Head of caudate nucleus (tissue), 42 donors: Measurements from ENCODE around the gene NBPF3.
A peak's percentile ranks its signal among the peaks of the same experiment; 100 is the strongest.
"Not testable (repeated sequence)": the region's sequence is repeated elsewhere in the genome, so short reads cannot be mapped to it uniquely, and the experiment has no call there.

Experiments used
- DNase-seq, 42 donors: peaks; one replicate each; pipeline versions ENCODE4 v3.0.0 to v3.0.0-alpha.2; 2020 to 2021; ENCODE audit warnings: mixed read lengths in 7 of 42
- intact Hi-C: fragments of 100-400 bp; cut with DNase I; formaldehyde crosslinking; loops from one replicate; pipeline ENCODE4 v1.15.0; 2022

The NBPF3 gene

DNA sequence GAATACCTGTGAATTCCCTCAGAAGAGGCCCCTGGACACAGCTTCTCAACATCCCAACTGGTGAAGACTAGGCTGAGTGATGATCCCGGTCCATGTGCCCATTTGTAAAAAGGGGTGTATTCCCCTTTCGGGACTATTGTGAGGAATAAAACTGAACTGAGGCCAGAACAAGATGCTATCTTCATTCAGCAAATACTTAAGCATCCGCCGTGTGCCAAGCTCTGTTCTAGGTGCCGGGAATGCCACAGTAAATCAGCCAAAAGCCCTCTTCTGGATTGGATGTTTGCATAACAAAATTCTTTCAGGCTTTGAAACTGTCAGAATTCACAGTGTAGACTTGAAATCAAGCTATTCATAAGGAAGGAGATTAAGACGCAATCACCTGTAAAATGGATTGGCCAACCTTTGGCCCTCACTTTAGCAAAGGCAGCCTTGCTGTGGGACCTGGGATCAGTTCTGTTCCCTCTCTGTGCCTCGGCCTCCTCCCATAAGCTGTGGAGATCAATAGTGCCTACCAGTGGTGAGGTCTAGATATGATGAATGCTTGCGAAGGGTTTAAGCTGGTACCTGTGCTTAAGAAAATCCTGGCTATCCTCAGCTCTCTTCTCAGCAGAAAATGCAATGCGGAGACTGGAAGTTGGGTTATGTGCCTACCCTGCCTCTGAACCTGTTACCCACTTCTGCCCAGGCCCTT, 71.1 kb downstream of the NBPF3 start:
- intact Hi-C loops, result loop anchor here (2.0 kb wide), 1 partner anchor 148 kb away; no protein-coding TSS in a partner anchor
- no peak for DNase-seq

DNA sequence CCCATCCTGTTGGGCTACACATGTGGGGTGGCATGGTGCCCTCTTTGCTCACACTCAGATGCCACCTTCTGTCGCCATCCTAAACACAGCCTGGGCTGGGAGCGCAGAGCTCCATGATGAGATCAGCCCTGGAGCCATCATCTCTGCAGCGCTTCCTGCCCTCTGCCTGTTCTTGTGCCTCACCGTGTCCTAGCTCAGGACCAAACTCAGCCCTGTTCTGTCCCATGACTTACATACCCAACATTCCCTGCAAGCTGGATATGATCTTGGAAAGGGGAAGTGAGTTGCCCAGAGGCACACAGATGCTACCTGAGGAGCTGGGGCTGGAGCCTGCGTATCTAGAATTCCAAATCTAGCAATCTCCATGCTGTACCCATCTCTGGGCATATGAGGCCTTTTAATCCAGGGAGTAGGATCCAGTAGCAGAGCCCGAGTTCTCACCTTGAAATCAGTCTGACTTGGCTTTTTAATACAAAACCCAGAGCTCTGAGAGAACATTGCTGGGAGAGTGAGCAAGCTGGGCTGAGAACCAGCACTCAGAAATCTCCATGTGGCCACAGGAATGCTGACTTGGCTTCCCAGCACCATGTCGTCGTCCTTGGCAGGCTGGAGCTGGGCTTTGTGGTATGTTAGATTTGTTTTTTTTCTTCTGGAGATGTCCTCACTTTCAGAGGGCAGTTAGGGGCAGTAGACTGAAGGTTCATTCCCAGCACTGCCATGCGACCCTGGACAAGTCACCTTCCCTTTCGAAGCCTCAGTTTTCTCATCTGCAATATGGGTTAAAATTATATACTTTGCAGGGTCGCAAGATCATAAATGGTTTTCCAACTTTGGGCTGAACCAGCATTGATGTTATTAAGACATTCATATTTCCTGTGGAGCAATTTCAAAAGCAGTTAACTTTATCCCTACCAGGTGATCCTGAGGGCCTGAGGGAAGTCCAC, 71.9 kb downstream of the NBPF3 start:
- intact Hi-C loops, result loop anchor here (2.0 kb wide), 1 partner anchor 147 kb away; no protein-coding TSS in a partner anchor
- peak in 4 of 42 donors; percentile 16 to 59 (median 27) for DNase-seq

DNA sequence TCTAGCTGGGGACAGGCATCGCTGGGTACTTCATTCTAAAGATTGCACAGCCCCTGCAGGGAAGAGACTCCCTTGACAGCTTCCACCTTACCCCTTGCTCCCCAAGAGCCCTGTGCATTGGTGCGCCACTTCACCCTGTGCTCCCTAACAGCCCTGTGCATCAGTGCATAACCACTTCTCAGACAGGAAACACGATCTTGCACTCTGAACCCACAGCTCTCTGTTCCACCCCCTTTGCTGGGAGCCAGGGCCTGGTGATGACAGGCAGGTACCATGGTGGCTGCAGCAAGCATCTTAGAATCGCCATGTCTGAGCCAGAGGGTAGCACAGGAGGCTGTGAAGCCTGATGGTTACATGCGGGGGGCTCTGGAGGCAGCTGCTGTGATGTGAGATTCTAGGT, 74.3 kb downstream of the NBPF3 start:
- intact Hi-C loops, result no loop called here
- DNase-seq, result no peak

DNA sequence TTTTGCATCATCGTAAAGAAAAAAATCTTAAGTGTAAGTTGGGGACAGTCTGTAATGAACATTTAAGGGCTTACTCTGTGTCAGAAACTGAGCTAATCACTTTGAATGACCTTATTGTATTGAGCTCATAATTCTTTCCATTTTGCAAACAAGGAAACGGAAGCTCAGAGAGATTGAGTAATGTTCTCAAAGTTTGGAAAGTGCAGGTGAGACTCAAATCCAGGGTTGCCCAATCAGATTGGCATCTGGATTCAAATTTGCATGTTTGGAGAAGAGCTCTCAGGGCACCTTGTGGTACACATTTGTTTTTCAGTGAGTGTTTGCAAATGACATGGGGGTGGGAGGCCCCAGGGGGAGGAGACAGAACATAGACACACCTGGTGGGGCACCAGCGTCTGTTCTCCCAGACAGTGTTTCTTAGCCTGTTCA, 77.2 kb downstream of the NBPF3 start:
- intact Hi-C loops, result no loop called here
- DNase-seq, result no peak

DNA sequence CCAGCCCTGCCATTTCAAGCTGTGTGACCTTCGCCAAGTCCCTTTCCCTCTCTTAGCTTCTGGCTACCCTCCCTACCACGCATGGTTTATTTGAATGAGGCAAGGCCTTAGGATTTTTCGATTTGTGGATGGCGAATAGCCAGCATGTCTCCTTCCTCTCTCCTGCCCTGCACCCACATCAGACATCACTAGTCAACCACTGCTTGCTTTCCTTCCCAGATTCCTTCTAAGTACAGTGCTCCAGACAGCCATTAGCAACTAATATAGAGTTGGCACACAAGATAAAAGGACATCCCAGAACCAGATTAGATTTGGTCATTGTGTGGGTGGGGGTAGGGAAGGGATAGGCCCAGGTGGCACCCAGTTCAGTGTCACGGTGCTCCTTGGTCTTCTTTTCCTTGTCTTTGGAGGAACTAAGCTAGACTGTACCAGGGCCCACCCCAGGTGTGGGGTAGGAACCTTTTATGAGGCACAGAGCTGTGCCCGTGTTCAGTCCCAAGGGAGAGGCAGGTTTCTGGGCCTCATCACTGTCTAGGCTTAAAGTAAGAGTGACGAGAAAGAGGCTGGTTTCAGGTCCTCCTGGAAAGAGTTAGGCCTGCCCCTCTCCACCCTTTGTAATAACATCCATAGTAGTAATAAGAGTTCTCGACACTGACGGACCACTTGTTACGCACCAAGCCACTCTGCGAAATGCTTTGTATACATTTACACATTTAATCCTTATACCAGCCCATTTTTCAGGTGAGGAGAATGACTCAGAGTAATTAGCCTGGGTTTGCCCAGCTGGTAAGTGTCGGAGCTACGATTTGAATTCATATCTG, 77.9 kb downstream of the NBPF3 start:
- intact Hi-C loops, result no loop called here
- DNase-seq, result no peak

DNA sequence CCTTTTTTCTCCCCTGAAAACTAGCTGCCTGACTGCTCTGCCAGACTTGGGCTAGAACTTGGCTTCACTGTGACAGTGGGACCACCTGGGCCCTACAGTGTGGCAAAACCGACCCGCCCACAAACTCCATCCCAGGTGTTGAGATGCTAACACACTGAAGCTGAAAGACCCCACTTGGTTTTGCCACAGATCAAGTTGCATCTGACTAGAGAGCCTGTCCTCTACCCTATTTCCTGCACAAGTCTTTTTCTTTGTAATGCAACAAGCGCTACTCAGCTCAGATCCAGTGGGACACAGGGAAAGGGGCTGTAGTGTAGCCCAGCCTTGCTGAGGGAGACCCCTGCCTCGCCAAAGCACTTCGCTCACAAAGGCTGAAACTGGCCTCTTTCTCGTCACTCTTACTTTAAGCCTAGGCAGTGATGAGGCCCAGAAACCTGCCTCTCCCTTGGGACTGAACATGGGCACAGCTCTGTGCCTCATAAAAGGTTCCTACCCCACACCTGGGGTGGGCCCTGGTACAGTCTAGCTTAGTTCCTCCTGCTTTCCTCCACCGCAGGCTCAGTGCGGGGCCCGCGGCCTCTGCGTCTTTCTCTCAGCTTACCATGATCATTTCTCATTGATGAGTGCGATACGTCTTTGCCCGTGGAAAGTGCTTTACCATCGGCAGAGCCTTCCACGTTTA, 79.0 kb downstream of the NBPF3 start:
- DNase-seq, result no peak
- intact Hi-C loops, result no loop called here

DNA sequence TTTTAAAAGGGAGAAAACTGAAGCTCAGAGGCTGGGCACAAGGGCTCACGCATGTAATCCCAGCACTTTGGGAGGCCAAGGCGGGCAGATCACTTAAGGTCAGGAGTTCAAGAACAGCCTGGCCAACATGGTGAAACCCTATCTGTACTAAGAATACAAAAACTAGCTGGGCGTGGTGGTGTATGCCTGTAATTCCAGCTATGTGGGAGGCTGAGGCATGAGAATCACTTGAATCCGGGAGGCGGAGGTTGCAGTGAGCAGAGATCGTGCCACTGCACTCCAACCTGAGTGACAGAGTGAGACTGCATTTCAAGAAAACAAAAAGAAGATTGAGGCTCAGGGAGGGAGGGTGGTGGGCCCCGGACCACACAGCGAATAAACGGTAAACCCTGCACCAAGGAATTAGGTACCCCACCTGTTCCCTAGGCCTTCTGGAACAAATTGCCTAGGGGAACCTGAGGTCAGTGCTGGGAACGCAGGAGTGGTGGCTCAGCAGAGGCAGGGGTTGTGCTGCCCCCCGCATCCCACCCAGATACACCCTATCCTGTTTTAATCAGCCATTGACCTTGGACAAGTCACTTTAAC, 79.6 kb downstream of the NBPF3 start:
- intact Hi-C loops, result not testable (repeated sequence)
- DNase-seq, result peak in 8 of 42 donors; percentile 23 to 65 (median 42)

DNA sequence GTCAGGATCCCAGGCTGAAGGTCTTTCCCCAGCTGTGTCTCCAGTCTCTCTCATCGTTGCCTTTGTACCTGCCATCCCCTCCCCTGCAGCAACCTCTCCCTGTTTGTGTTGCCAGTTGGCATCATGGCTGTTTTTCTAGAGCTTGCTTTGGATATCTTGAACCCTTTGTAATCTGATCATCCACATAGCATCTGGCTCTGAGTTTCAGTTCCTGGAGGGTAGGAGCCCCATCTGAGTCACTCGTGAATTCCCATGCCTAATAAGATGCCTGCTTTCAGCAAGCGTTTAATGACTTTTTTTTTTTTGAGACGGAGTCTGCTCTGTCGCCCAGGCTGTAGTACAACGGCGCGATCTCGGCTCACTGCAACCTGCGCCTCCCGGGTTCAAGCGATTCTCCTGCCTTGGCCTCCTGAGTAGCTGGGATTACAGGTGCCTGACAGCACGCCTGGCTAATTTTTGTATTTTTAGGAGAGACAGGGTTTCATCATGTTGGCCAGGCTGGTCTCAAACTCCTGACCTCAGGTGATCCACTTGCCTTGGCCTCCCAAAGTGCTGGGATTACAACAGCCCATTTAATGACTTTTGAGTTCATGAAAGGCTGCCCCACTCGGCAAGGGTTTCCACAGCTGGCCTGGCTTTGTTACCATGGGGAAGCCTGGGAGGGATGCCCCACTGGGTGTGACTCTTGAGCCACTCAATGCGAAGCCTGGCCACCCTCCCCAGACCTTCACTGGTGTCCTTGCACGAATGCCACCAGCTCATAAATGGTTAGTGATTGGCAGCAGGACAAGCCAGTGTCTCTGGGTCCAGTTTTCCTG, 81.2 kb downstream of the NBPF3 start:
- intact Hi-C loops, result no loop called here
- no peak for DNase-seq

DNA sequence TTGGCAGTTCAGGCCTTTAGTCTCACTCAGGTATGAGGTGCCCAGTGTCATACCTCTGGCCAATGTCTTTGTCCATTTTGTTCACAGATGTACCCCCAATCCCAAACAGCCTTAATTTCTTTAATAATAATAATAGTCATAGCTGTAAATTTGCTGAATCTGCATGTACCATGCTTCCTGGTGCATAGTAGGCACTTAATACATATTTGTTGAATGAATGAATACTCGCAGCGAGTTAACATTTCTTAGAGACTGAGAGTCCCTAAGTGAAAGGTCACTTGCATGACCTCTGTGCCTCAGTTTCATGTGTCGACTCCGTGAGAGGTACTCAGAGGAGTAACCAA, 81.8 kb downstream of the NBPF3 start:
- DNase-seq, result no peak
- intact Hi-C loops, result no loop called here

DNA sequence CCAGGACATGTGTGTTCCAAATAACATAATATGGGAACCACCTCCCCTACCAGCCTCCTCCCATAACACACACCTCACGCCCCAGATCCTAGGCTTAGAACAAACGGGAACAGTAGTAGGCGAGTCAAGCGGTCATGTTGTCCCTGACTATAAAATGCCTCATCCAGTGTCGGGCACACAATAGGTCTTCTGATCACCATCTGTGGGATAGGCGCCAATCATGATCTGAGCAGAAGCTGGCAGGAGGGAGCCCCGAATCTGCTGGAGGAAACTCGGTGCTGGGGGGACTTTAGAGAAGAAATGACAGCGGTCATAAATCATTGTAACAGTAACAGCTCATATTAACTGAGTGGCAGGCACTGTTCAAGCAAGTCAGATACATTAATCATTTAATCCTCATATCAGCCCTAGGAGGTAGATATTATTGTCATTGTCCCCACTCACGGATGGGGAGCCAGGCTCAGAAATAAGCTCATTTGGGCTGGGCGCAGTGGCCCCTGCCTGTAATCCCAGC, 82.6 kb downstream of the NBPF3 start:
- intact Hi-C loops, result no loop called here
- DNase-seq, result peak in 4 of 42 donors; percentile 24 to 56 (median 32)

DNA sequence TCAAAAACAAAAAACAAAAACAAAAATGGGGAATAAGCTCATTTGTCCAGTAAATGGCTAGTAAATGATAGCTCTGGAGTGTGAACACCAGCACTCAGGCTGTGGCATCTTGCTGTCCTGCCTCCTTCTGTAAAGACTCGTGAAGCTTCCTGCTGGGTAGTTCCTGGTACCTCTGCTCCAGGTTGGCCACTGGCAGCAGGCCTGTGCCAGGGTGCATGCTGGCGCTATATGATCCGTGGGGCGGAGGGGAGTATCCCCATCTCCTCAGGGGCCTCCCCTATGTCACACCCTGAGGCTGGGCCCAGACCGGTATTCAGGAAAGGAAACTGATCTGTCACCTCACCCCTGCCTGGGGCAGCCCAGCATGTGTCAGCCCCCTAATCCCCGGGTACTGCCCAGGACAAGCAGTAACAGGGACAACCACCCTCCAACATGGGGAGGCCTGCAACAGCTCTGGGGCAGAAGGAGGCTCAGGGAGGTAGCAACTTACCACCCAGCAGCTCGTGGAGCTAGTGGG, 83.4 kb downstream of the NBPF3 start:
- DNase-seq, result no peak
- intact Hi-C loops, result no loop called here

DNA sequence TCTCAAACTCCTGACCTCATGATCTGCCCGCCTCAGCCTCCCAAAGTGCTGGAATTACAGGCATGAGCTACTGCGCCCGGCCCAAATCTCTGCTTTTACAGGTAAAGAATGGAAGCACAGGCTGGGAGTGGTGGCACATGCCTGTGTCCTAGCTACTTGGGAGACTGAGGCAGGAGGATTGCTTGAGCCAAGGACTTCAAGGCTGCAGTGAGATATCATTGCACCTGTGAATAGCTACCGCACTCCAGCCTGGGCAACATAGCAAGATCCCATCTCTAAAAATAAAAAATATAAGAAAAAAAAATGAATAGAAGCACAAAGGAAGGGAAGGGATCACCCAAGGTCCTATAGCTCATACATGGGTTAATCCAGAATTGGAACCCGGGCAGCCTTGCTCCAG, 84.3 kb downstream of the NBPF3 start:
- intact Hi-C loops, result no loop called here
- no peak for DNase-seq

DNA sequence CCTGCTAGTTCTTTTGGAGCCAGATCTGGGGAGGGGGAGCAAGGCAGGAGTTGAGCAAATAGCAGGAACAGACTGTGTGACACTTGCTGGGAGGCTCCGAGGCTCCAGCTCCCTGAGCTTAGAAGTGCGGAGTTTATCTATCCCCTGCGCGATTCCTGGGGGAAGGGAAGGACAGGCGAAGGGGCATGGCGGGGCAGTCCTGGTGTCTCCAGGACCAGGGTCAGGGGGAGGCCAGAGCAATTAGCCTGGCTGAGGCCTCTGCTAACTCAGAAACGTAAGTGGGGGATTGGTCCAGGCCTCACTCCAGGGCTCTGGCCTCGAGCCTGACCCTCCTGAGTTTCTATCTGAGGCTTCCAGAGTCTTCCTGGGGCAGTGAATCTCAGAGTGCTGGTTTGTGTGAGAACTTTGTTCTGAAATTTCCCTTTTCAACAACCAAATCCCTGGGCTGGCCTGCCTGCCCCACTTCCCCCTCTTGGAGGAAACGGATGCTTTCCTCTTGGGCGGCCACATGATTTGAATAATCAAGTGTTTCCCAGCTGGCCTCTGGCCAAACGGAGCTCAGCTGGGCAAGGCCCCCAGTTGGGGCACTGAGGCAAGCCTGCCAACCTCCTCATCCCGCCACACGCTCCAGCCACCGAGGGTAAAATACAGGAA, 84.9 kb downstream of the NBPF3 start:
- peak; percentile 32 to 82 (median 62) for DNase-seq
- intact Hi-C loops, result no loop called here

DNA sequence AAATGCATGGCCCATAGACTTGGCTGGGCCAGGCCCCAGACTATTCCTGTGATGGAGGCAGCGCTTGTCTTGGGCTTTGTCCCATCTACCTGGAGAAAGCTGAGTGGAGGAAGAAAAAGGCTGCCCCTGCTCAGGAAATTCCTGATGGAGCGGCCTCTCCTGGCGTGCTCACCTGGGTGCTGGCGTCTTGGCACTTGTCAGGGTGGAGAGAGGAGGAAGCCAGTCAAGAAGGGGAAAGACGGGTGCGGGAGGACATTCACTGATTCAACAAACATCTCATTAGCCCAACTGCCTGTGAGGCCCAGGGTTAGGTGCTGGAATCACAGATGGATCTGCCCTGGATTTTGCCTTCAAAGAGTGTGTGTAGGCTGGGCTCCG, 85.4 kb downstream of the NBPF3 start:
- intact Hi-C loops, result no loop called here
- no peak for DNase-seq

DNA sequence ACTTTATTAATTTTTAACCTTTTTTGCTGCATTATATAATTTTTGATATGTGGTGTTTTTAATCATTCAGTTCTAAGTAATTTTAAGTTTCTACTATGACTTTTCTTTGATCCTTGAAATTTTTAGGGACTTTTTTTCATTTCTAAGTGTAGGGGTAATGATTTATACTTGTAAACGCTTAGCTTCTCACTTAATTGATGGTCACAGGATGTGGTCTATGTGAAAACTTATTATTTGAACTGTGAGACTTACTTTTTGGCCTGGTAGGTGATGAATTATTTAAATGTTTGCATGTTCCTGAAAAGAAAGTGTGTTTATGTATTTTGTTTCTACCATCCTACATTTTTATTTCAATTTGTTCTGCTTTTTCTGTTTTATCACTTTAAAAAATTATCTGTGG, 86.5 kb downstream of the NBPF3 start:
- intact Hi-C loops, result no loop called here
- no peak for DNase-seq

DNA sequence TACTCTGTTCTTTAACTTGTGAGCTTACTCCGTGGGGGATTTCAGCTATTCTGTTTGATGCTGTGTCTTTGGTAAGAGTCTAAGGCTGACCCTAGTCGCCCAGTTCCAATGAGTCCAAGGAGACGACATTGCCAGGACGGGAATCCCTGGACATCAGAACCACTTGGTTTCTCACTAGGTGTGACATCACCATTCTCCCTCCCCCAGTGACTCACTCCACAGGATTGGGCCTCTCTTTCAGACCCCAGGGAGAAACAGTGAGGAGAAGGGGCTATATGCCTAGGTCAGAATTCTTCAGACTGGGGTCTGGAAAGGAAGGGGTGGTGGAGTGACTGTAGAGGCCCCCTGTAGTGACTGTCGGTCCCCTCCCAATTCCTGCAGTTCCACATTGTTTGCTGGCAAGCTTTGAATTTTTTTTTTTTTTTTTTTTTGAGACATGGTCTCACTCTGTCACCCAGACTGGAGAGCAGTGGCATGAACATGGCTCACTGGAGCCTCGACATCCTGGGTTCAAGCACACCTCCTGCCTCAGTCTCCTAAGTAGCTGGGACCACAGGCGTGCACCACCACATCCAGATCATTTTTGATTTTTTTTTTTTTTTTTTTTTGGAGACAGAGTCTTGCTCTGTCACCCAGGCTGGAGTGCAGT, 90.6 kb downstream of the NBPF3 start:
- DNase-seq, result no peak
- intact Hi-C loops, result no loop called here
